Inferior parietal cortex (tissue), 1 donor: ENCODE data around the gene PSMG2.

Experiments
- DNase-seq: peaks from one replicate; pipeline ENCODE4 v3.0.0-alpha.2; 2016; ENCODE audit errors: extremely low spot score

PSMG2 gene, protein sequence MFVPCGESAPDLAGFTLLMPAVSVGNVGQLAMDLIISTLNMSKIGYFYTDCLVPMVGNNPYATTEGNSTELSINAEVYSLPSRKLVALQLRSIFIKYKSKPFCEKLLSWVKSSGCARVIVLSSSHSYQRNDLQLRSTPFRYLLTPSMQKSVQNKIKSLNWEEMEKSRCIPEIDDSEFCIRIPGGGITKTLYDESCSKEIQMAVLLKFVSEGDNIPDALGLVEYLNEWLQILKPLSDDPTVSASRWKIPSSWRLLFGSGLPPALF

DNA sequence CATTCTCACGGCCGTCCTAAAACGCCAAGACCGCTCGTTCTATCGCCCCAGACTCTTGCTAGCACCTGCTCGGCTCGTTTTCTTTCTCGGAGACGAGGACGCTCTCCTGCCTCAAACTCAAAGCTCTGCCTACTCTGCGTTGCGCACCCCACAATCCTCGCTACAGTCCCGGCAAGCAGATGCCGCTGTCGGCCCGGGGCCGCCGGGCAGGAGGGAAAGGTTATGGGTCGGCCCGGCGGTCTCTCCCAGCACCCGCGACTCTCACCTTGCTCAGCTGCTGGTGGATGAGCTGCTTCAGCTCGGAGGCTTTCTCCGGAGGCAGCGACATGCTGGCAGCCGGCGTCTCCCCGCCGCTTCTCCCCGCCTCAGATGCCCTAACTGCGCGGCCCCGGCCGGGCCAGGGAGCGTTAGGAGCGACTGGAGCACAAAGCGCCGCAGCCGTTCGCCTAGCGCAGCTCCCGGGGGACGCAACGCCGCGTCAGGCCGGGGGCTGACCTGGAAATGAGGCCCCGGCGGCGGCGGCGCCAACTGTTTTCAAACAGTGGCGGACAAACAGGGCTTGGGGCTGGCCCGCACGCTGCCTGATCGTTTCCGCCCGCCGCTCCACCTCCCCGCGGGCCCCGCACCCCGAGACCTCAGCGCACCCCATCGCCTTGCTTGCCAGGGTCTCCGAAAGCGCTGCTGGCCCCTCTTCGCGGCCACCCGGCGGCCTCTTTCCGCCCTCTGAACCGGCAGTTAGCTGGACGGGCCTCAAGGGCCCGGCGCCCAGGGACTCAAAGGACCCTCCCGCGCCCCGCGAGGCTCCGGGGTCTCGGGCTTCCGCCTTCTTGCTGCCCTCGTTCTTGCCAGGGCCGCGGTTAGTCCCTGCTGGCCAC, at the start of gene PSMG2, which contains the start of gene CEP76:
TSS of gene PSMG2 (plus strand) at position 822 of the 875 bp plus-strand sequence. CDS start 66 bp downstream, outside the sequence.
TSS of gene CEP76 (minus strand) at position 503 of the 875 bp plus-strand sequence. CDS start at position 328, 175 bp downstream.
- DNase-seq, result peak; percentile 83

DNA sequence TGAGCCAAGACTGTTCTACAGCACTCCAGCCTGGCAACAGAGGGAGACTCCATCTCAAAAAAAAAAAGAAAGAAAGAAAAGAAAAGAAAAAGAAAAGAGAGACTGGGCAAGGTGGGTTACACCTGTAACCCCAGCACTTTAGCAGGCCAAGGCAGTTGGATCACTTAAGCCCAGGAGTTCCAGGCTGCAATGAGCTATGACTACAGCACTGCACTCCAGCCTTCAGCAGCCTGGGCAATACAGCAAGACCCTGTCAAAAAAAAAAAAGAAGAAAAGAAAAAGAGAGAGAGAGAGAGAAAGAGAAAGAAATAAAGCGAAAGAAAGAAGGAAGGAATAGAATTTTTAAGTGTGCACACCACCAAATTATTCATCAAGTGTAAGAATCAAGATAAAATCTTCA, 47.9 kb upstream of the PSMG2 start:
- DNase-seq, result no peak

DNA sequence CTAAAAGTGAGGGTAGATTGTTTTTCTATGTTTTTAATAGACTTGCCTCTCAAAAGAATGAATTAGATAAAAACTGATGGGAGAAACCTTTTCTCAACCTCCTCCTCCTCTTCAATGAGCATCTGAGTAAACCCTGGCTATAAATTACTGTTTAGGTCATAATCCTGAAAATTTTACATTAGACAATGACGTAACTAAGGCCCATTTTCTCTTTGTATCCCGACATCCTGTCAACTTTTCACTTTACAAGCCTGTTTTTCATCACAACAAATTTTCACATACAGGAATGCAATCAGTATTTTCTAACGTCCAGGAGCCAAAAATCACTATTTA, 46.3 kb upstream of the PSMG2 start:
- no peak for DNase-seq

DNA sequence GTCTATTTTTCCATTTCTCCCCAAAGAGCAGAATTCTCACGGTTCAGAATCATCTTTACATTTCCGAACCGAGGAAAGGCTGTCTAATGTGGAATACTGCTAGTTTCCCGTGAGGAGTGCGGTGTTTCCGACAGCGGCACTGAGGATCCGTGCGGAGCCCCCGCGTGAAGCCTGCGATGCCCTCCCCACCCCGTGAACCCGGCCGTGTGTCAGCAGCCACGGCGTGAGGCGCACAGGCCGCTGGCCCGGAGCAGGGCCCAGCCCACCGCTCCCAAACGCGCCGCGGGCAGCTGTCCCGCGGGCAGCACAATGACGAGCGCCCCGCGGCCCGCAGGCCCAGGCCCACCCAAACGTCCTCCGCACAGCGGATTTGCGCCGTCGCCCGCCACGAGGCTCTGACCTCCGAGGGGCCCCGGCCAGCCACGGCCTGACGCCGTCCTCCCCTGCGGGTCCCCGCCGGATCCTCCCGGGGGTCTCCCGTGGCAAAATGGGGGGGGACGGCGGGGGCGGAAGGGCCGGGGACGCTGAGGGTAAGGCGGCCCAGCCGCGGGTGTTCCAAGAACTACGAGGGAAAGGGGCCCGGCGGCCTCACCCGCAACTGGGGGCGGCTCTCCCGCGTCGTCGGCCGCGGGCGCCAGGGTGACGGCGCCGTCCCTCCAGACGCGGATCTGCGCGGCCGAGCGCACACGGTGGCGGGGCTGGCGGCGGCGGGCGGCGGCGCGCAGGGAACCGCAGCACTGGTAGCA, 45.7 kb upstream of the PSMG2 start:
- DNase-seq, result no peak

DNA sequence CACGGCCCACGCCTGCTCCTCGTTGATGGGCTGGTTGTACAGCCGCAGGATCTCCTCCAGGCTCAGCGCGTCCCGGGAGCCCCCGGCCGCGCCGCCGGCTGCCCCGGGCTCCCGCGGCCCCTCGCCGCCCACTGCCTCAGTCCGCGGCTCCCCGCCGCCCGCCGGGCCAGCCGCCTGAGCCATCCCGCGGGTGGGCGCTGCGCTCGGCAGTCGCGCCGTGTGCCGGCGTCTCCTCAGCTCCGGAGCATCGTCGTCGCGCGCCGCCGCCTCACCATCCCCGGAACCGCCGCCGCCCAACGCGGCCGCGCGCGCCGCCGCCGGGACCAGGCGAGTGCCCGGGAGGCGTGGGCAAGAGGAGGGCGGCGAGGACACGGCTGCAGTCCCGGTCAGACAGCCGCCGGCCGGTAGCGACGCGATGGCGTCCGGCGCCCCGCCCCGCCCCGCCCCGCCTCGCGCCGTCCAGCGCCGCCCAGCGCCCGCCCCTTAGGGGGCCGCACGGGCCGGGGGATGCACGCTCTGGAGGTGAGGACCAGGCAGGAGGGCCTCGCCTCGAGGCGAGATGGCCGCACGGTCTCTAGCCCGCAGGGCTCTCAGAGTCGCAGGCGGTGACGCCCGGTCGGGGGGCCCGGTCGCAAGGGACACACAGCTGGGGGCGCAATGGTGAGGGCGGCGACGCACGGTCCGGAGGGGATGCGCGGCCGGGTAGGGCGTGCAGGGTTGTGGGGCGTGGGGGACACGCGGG, 45.0 kb upstream of the PSMG2 start, which contains the start of gene SPIRE1:
TSS of gene SPIRE1 (minus strand) at position 424 of the 742 bp plus-strand sequence. CDS start at position 183, 241 bp downstream.
- DNase-seq, result peak; percentile 58

DNA sequence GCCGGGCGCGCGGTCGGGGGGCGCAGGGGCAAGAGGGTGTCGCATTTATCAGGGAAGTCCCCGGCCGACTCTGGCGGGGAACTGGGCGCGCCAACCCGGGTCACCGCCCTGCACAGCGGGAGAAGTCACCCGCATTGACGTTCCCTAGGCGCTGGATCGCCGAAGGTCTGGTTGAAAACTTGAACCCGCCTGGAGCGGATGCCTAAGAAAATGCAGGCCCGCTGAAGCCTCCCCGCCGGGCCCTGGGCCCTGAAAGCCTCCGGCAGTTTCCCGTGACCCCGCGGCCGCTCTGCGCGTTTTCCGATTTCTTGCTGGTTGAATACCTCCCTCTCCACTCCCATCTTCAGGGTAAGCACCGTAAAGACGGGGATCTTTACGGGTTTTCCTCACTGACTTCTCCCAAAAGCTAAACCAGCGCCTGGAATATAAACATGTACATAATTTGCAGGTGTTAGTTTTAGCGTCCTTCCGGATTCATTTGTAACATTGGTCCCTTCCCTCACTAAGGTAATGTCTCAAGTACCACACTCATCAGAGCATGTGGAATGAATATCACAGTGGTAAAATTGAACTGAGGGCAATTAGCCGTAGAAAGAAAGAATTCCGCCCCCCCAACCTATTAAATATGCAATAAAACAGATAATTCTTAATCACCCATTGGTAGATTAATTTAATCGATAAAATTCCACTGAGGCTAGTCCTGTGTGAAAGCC, 44.3 kb upstream of the PSMG2 start:
- DNase-seq, result peak; percentile 60

DNA sequence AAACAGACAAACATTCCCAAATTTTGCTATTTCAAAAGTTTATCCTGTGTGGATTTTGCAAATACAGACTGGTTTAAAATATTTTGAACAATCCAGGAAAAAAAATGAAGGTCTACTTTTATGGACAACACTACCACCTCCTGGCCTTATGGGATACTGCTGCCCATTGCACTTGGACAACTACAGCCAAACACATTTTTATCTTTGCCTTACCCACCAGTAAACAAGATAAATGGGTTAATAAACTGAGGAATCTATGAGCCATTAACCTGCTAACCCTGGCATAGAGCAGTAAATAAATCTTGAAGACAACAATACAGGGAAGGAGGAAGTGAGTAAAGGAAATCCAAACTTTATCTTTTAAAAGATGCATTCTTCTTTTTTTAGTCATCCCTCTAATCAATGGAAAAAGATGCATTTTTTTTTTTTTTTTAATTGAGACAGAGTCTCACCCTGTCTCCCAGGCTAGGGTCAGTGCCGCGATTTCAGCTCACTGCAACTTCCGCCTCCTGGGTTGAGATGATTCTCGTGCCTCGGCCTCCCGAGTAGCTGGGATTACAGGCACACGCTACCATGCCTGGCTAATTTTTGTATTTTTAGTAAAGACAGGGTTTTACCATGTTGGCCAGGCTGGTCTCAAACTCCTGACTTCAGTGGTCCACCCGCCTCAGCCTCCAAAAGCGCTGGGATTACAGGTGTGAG, 42.8 kb upstream of the PSMG2 start:
- DNase-seq, result peak; percentile 85

DNA sequence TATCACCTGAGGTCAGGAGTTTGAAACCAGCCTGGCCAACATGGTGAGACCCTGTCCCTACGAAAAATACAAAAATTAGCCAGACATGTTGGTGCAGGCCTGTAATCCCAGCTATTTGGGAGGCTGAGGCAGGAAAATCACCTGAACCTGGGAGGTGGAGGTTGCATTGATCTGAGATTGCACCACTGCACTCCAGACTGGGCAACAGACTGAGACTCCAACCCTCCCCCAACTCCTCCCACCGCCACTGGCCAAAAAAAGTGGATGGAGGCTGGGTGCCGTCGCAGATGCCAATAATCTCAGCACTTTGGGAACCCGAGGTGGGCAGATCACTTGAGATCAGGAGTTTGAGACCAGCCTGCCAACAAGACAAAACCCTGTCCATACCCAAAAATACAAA, 34.8 kb upstream of the PSMG2 start:
- no peak for DNase-seq

DNA sequence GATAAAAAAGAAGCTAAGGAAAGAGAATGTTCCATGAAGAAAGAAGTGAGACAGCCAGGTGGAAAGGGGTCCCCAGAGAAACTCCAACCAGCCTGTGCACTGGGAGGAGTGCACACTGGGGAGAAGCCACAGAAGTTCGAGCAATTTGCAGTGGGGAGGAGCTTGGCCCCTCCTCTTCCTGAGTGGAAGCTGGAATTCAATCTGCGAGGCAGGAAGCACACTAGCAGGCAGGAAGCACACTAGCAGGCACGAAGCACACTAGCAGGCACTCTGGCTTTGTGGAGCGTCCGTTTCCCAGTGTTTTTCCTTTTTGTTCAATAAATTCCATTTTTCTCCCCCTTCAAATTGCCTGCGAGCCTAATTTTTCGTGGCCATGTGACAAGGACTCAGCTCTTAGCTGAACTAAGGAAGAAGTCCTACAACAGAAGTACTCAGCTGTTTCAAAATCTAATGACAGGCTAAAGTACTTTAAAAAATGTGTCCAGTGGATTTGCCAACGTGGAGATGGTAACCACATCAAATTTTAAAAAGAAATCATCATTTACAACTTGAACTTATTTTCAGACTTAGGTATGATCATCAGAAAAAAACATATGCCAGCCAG, 23.6 kb upstream of the PSMG2 start:
- DNase-seq, result no peak

DNA sequence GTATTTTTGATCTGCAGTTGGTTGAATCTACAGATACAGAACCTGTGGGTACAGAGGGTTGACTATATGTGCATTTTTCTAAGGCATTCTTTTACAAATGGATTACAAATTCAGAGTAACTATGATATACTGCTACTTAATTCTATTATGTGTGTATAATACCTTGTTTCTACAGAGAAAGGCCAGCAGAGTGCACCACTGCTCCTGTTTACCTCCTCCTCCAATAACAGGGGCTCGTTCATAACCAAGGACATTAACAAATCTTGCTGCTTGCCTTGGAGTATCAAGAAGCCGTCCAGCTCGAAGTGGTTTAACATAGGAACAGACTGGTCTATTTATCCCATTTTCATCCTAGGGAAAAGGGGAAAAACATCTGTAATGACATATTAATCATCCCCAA, 16.7 kb upstream of the PSMG2 start:
- DNase-seq, result no peak

DNA sequence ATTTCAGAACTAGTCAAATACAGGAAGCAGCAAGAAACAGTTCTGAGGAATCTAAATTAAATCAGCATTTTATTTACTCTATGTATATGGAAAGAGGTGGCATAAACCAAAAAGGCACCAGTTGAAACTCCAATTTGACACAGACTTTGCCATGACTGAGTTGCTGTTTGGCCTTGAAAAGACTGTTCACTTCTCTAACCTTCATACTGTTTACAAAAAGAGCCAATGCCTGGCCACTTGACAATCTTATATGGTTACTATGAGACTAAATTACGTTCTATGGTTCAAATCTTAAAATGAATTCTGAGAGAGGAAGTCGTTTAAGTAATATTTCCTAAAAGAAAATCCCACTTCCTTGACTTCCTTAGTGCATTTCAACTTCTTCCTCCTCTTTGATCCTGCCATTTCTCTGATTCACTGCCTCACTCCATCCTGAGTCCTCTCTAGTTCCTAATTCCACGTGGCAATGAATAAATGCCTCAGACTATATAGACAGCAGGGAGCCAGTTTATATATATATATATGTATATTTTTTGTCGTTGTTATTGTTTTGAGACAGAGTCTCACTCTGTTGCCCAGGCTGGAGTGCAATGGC, 13.5 kb upstream of the PSMG2 start:
- DNase-seq, result no peak

DNA sequence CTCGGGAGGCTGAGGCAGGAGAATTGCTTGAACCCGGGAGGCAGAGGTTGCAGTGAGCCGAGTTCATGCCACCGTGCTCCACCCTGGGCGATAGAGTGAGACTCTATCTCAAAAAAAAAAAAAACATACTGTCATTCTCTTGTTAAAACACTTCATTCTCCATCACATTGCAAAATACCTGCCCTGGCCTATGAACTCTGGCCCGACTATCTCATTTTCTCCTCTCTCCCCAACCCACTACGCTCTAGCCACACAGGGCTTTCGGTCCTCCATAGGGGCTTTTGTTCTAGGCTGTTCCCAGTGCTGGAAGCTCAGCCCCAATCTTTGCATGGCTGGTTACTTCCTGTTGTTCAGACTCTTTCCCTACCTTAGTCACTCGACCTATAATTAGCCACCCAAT, 10.6 kb upstream of the PSMG2 start:
- no peak for DNase-seq

DNA sequence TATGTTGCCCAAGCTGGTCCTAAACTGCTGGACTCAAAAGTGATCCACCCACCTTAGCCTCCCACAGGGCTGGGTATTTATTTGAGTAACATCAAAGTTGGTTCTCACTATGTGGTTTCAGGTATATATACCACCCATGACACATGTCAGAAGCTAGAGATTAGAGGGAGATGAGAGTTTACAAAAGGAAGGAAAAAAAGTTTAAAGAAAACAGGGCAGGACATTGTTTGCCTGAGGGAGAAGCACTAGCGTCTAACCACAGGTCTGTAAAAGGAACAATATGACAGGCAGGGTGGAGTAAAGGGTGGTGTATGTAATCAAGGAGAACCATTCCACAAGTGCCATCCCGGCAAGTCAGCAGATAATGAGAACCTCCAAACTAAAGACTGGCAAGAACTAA, 8.8 kb upstream of the PSMG2 start:
- DNase-seq, result no peak

DNA sequence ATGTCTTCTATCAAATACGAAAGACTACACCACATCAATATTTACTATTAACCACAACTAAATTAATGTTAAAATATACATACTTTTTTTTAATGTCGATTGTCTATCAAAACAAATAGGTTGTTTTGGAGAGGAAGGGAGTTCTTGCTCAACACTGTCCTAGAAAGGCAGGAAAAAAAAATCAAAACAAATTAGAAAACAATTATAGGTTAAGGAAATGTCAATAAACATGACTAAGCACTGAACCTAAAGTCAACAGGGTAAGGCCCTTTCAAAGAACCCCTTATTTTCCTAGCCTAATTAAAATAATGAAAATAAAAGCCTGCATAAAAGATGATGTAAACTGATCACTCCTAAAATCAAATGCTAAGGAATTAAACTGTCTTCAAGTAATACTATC, 3.1 kb upstream of the PSMG2 start:
- DNase-seq, result no peak

DNA sequence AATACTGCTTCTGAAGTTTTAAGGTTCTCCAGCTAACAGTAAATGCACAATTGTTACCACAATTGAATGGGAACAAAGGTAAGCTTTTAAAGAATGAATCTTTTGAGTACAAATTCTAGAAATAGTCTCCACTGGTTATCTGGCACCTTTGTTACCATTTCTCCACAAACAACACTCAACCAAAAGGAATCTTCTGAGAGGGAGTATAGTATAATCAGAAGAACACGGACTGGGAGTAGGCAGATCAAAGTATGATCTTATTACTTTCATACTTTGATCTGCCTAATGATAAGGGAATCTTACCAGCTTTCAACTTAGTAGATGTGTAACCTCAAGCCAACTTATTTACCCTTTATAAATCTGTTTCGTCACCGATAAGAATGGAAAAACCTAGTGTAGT, 1.7 kb upstream of the PSMG2 start:
- DNase-seq, result no peak

DNA sequence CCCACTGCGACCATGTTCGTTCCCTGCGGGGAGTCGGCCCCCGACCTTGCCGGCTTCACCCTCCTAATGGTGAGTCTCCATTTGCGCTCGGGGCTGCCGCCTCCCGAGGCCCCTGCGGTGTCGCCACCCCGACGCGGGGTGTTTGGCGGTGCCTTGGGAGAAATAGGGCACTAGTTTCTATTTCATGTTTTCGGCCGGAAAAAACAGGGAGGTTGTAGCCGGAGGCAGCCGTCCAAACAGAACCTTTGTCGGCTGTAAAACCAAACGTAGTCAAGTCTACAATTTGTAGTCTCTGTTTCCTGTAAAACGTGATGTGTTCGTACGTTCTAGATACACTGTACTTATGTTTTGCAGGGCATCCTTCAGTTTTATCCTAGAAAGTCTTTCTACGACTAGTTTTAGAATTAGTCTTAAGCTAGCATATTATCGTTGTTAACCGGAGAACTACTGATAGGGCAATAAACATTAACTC, 290 bp downstream of the PSMG2 start:
- no peak for DNase-seq

DNA sequence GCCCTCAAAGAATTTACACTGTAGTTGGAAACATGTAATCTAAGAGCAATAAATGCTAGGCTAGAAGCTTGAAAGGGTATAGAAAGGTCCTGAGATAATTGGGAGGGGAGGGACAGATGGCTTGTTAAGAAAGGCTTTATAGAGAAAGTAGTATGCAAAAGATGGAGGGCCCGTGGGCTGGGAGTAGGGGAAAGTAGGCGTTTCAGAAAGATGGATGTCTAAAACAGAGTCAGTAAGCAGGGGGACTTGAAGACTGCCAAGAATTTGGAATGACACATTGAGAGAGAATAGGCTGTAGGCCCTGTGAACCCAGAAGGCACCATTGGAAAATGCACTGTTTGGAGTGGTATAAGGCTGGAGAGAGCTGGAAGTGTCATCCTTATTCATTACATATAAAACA, 822 bp downstream of the PSMG2 start:
- DNase-seq, result no peak

DNA sequence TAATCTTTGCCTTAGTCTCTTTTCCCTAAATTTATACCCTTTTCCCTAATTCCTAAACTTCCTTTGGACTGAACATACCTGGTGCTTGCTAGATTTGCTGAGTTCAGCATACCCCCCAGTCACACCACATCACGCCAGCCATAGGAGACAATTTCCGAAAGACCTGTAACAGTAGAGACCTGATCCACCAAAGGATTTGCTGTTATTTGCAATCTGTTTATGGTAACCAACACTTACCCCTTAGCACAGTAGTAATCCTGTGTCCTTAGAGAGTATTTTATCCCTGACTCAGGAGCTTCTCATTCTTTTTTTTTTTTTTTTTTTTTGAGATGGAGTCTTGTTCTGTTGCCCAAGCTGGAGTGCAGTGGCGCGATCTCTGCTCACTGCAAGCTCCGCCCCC, 8.6 kb downstream of the PSMG2 start:
- no peak for DNase-seq

DNA sequence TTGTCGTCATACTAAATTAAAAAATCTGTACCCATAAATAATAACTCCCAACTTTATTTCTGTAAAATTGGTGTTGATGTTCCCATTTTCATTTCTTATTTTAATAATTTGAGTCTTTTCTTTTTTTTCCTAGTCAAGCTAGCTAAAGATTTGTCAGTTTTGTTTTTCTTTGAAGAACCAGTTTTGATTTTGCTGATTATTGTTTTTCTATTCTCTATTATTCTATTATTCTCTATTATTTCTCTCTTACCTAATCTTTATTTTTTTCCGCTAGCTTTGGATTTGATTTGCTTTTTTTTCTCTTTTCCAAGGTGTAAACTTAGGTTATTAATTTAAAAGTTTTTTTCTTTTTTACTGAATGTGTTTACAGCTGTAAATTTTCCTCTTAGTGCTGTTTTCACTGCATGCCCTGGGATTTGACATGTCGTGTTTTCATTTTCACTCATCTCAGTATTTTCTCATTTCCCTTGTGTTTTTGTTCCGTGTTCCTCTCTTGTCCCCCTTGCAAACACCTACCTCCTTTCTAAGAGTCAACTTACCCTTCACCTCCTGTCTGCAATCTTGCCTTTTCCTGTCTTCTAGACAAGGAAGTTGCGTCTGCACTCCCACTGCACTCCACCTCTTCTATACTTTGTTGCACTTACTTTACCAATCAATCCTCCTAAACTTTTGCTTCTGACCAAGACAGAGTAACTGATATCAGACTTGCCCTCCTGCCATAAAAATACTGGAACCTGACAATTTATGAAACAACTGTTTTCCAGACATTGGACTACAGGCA, 18.8 kb downstream of the PSMG2 start:
- DNase-seq, result no peak
